Neural cell (in vitro differentiated cells): ENCODE data around the gene SDK1.

Experiments
- CTCF ChIP-seq: fragments of 450-650 bp; IDR thresholded peaks from 2 replicates; pipeline ENCODE4 v1.5.1; 2014; ENCODE audit warnings: antibody characterized with exemption, mild to moderate bottlenecking, moderate library complexity; ENCODE audit not compliant: poor library complexity, severe bottlenecking
- EZH2 ChIP-seq: fragments of 200-600, 300-800 bp; shearing (Covaris generic), sonication (generic); IDR thresholded peaks from 2 replicates; pipeline ENCODE4 v1.6.1; 2014; ENCODE audit warnings: antibody characterized with exemption, low read length, borderline replicate concordance, mild to moderate bottlenecking; ENCODE audit not compliant: insufficient read depth, poor library complexity, severe bottlenecking
- REST ChIP-seq: IDR thresholded peaks from 2 replicates; pipeline ENCODE4 v1.6.1; 2012; ENCODE audit warnings: borderline replicate concordance
- TAF1 ChIP-seq: IDR thresholded peaks from 2 replicates; pipeline ENCODE4 v1.6.1; 2012; ENCODE audit warnings: low read depth

- TF ChIP-seq CTCF (no peak), EZH2 (no peak), TAF1 (no peak), REST (no peak)
Observed at GRCh38 chr7:3486841-3487240, 185.8 kb downstream of the SDK1 start.
